Measurements from ENCODE around the gene UGP2. TPM values are rescaled to one million over a fixed set of nuclear protein-coding genes. Genes with fewer than 3 reads are reported as not detected.

UGP2 gene
- polyA plus RNA-seq, 3 donors = 22.3 to 71.8 (median 49.9) TPM

GRCh38 chr2:63853527-63854310, 12.0 kb downstream of the UGP2 start:
- DNase-seq = peak in 2 of 3 donors; percentile 63 to 78
- Histone ChIP-seq H3K4me1 (ENCODE audit: control insufficient read depth in 1 of 2, insufficient read depth in 2 of 2, low read length in 2 of 2) (peaks cover 27 to 29% of the 10 kb centered on the region in 2 donors), H3K4me2 (replicated peaks; ENCODE audit: extremely low read depth, low read length, poor library complexity, severe bottlenecking) (peak overlapping the region; percentile 25), H3K27ac (ENCODE audit: low read depth in 1 of 2, low read length in 2 of 2) (peak overlapping the region in 1 of 2 donors; percentile 70), H3K27me3 (ENCODE audit: control insufficient read depth in 2 of 2, insufficient read depth in 2 of 2, low read length in 2 of 2) (no peaks in the 10 kb centered on the region), H2AFZ (ENCODE audit: insufficient read depth, low read depth, low read length, poor library complexity, severe bottlenecking) (no peak overlapping the region), H3K9me3 (replicated peaks in 1 of 2; ENCODE audit: control insufficient read depth in 1 of 2, insufficient read depth in 1 of 2, low read length in 2 of 2) (no peaks in the 10 kb centered on the region), H3K4me3 (replicated peaks in 1 of 3; ENCODE audit: low read depth in 2 of 3, low read length in 3 of 3) (peak overlapping the region in 1 of 3 experiments; percentile 12), H3K79me2 (ENCODE audit: insufficient read depth, low read length) (peaks cover 90% of the 10 kb centered on the region), H4K20me1 (ENCODE audit: insufficient read depth, low read length) (peaks cover 79% of the 10 kb centered on the region), H3K36me3 (replicated peaks in 1 of 2; ENCODE audit: control insufficient read depth in 1 of 2, insufficient read depth in 2 of 2, low read length in 2 of 2) (peaks cover 10 to 19% of the 10 kb centered on the region in 2 donors), H3K9ac (ENCODE audit: insufficient read depth, low read length, poor library complexity, severe bottlenecking) (no peak overlapping the region)
- Mint-ChIP-seq H3K4me1 (peaks cover 51% of the 10 kb centered on the region), H3K4me3 (peak overlapping the region in 1 of 2 donors; percentile 66), H3K27me3 (ENCODE audit: low read depth in 3 of 3) (no peaks in the 10 kb centered on the region), H3K27ac (peak overlapping the region in 6 of 7 donors; percentile 34 to 80 (median 60)), H3K36me3 (peaks cover 16 to 31% of the 10 kb centered on the region in 2 donors), H3K9me3 (no peaks in the 10 kb centered on the region)
- TF ChIP-seq CTCF (IDR thresholded peaks at IDR 0.05) = no peak
- intact Hi-C loops (cut with micrococcal nuclease) = no loop called here
- WGBS (ENCODE audit: insufficient coverage) = 80% methylated on average over 1 of the region's 4 CpGs

GRCh38 chr2:63855418-63856302, 14.0 kb downstream of the UGP2 start:
- H3K9ac ChIP-seq (ENCODE audit: insufficient read depth, low read length, poor library complexity, severe bottlenecking) = no peak overlapping the region
- H3K4me3 Mint-ChIP-seq = no peak overlapping the region
- no peak overlapping the region for H3K4me2 ChIP-seq (replicated peaks; ENCODE audit: extremely low read depth, low read length, poor library complexity, severe bottlenecking)
- TF ChIP-seq CTCF (IDR thresholded peaks at IDR 0.05) = no peak
- peak overlapping the region in 1 of 2 donors; percentile 43 for H3K27ac ChIP-seq (ENCODE audit: low read depth in 1 of 2, low read length in 2 of 2)
- peak in 1 of 3 donors; percentile 10 for DNase-seq
- H3K9me3 Mint-ChIP-seq = no peaks in the 10 kb centered on the region
- H3K27me3 ChIP-seq (ENCODE audit: control insufficient read depth in 2 of 2, insufficient read depth in 2 of 2, low read length in 2 of 2) = no peaks in the 10 kb centered on the region
- H2AFZ ChIP-seq (ENCODE audit: insufficient read depth, low read depth, low read length, poor library complexity, severe bottlenecking) = no peak overlapping the region
- H3K9me3 ChIP-seq (replicated peaks in 1 of 2; ENCODE audit: control insufficient read depth in 1 of 2, insufficient read depth in 1 of 2, low read length in 2 of 2) = no peaks in the 10 kb centered on the region
- intact Hi-C loops (cut with micrococcal nuclease) = no loop called here
- H3K36me3 Mint-ChIP-seq = peaks cover 30 to 47% of the 10 kb centered on the region in 2 donors
- peaks cover 27 to 29% of the 10 kb centered on the region in 2 donors for H3K4me1 ChIP-seq (ENCODE audit: control insufficient read depth in 1 of 2, insufficient read depth in 2 of 2, low read length in 2 of 2)
- no peak overlapping the region for H3K4me3 ChIP-seq (replicated peaks in 1 of 3; ENCODE audit: low read depth in 2 of 3, low read length in 3 of 3)
- H3K4me1 Mint-ChIP-seq = peaks cover 43% of the 10 kb centered on the region
- H4K20me1 ChIP-seq (ENCODE audit: insufficient read depth, low read length) = peaks cover 72% of the 10 kb centered on the region
- peaks cover 22 to 38% of the 10 kb centered on the region in 2 donors for H3K36me3 ChIP-seq (replicated peaks in 1 of 2; ENCODE audit: control insufficient read depth in 1 of 2, insufficient read depth in 2 of 2, low read length in 2 of 2)
- H3K27ac Mint-ChIP-seq = peak overlapping the region in 5 of 7 donors; percentile 4 to 69 (median 32)
- WGBS (ENCODE audit: insufficient coverage) = 84% methylated on average over 5 of the region's 14 CpGs
- H3K79me2 ChIP-seq (ENCODE audit: insufficient read depth, low read length) = peaks cover 71% of the 10 kb centered on the region
- no peaks in the 10 kb centered on the region for H3K27me3 Mint-ChIP-seq (ENCODE audit: low read depth in 3 of 3)
